CD4-positive, alpha-beta memory T cell (primary cell): ENCODE measurements around the gene CDCA7. TPM values are rescaled to one million over a fixed set of nuclear protein-coding genes. Genes with fewer than 3 reads are reported as not detected.
"Not testable (repeated sequence)": the region's sequence is repeated elsewhere in the genome, so short reads cannot be mapped to it uniquely, and the experiment has no call there.

Experiments
- CTCF ChIA-PET: fragments of 350-600 bp; sonication (Branson Sonifier 250); formaldehyde crosslinking; loops from one replicate; lab custom pipeline; 2021; ENCODE audit warnings: inconsistent platforms; ENCODE audit not compliant: partially characterized antibody; lab: Charles Lee
- POLR2A ChIA-PET: fragments of 350-600 bp; sonication (Branson Sonifier 250); formaldehyde crosslinking; loops from one replicate; lab custom pipeline; 2021; ENCODE audit not compliant: partially characterized antibody; lab: Charles Lee
- DNase-seq, 5 donors: peaks; one replicate each; pipeline versions ENCODE4 v3.0.0 to v3.0.0-alpha.2; 2020 to 2022; ENCODE audit warnings: mixed read lengths in 1 of 5
- H3K27ac ChIP-seq: one replicate; pipeline ENCODE4 v1.7.0; 2013; ENCODE audit warnings: low read depth, low read length
- H3K27me3 ChIP-seq: 2 replicates; pipeline ENCODE4 v1.7.0; 2013; ENCODE audit warnings: mild to moderate bottlenecking, low read length, moderate library complexity; ENCODE audit not compliant: insufficient read depth
- H3K36me3 ChIP-seq: 2 replicates; pipeline ENCODE4 v1.7.0; 2013; ENCODE audit warnings: mild to moderate bottlenecking, low read length, moderate library complexity; ENCODE audit not compliant: insufficient read depth
- H3K4me1 ChIP-seq: 2 replicates; pipeline ENCODE4 v1.7.0; 2013; ENCODE audit warnings: mild to moderate bottlenecking, low read length, moderate library complexity; ENCODE audit not compliant: insufficient read depth
- H3K4me3 ChIP-seq, 2 donors: one replicate each; pipeline ENCODE4 v1.7.0; 2013; ENCODE audit warnings: low read length in 2 of 2, mild to moderate bottlenecking in 1 of 2
- H3K9me3 ChIP-seq, 2 donors: one replicate each; pipeline ENCODE4 v1.7.0; 2013; ENCODE audit warnings: low read length in 2 of 2, control low read depth in 1 of 2; ENCODE audit not compliant: control insufficient read depth in 1 of 2
- H3K27ac Mint-ChIP-seq, 7 donors: one replicate each; pipeline ENCODE4 v1.8.0; 2020 to 2021; ENCODE audit warnings: mixed read lengths in 7 of 7, mild to moderate bottlenecking in 6 of 7, inconsistent platforms in 3 of 7, moderate library complexity in 3 of 7
- H3K27me3 Mint-ChIP-seq, 2 donors: one replicate each; pipeline ENCODE4 v1.8.0; 2020 to 2021; ENCODE audit warnings: mixed read lengths in 2 of 2
- H3K36me3 Mint-ChIP-seq, 2 donors: one replicate each; pipeline ENCODE4 v1.8.0; 2020 to 2021; ENCODE audit warnings: mixed read lengths in 2 of 2, inconsistent platforms in 1 of 2, mild to moderate bottlenecking in 1 of 2
- H3K4me1 Mint-ChIP-seq, 4 donors: one replicate each; pipeline ENCODE4 v1.8.0; 2020 to 2021; ENCODE audit warnings: mixed read lengths in 4 of 4, mild to moderate bottlenecking in 1 of 4
- H3K4me3 Mint-ChIP-seq, 8 donors: one replicate each; pipeline ENCODE4 v1.8.0; 2020 to 2021; ENCODE audit warnings: mixed read lengths in 8 of 8, mild to moderate bottlenecking in 7 of 8, moderate library complexity in 6 of 8, inconsistent platforms in 3 of 8
- H3K9me3 Mint-ChIP-seq, 8 donors: one replicate each; pipeline ENCODE4 v1.8.0; 2020 to 2021; ENCODE audit warnings: mixed read lengths in 8 of 8, mild to moderate bottlenecking in 5 of 8, inconsistent platforms in 3 of 8, moderate library complexity in 1 of 8
- intact Hi-C: fragments of 100-400 bp; cut with micrococcal nuclease; formaldehyde crosslinking; loops from one replicate; pipeline ENCODE4 v1.15.1; 2023
- polyA plus RNA-seq, 2 donors: library from polyadenylated mRNA; unstranded; fragments of 300-500 nt; fragmentation: Illumina TruSeq; gene quantifications; one replicate each; pipeline ENCODE4 v1.2.3, GENCODE V29; 2021
- total RNA-seq, 2 experiments: library from RNA; stranded (reverse); gene quantifications; one replicate each; pipeline ENCODE4 v1.2.3, GENCODE V29; 2021

Gene CDCA7
- total and polyA plus RNA-seq, 4 experiments from 2014 or later = 2.0 to 3.9 (median 2.5) TPM

- H3K9me3 ChIP-seq = no peaks in the 10 kb centered on the region
- H3K9me3 Mint-ChIP-seq = no peaks in the 10 kb centered on the region
- no peaks in the 10 kb centered on the region for H3K36me3 Mint-ChIP-seq
- no peaks in the 10 kb centered on the region for H3K4me1 ChIP-seq
- H3K4me3 Mint-ChIP-seq = no peak overlapping the region
- no peak overlapping the region for H3K4me3 ChIP-seq
- no peak overlapping the region for H3K27ac ChIP-seq
- CTCF ChIA-PET = interaction anchor here (0.7 to 1.5 kb wide), 3 partner anchors 10 to 929 kb away, joined by 3 to 6 read pairs (median 4); no protein-coding TSS in a partner anchor
- H3K27me3 ChIP-seq = no peaks in the 10 kb centered on the region
- H3K27me3 Mint-ChIP-seq = peaks cover 15 to 18% of the 10 kb centered on the region in 2 donors
- POLR2A ChIA-PET = no interaction called here
- no peak for DNase-seq
- no peak overlapping the region for H3K27ac Mint-ChIP-seq
- no peaks in the 10 kb centered on the region for H3K36me3 ChIP-seq
- H3K4me1 Mint-ChIP-seq = no peaks in the 10 kb centered on the region
- intact Hi-C loops = no loop called here
Measured at GRCh38 chr2:173412628-173413027, 58.0 kb downstream of the CDCA7 start.

GRCh38 chr2:173414823-173415322 lies 60.2 kb downstream of the CDCA7 start:
- ChIA-PET POLR2A (no interaction called here), CTCF (interaction anchor here (1.9 kb wide), 1 partner anchor 12 kb away, joined by 9 read pairs; no protein-coding TSS in a partner anchor)
- no peaks in the 10 kb centered on the region for H3K36me3 ChIP-seq
- Mint-ChIP-seq H3K36me3 (no peaks in the 10 kb centered on the region), H3K4me1 (no peaks in the 10 kb centered on the region), H3K4me3 (no peak overlapping the region), H3K27ac (no peak overlapping the region), H3K27me3 (peaks cover 17 to 18% of the 10 kb centered on the region in 2 donors), H3K9me3 (no peaks in the 10 kb centered on the region)
- no peaks in the 10 kb centered on the region for H3K27me3 ChIP-seq
- no peak overlapping the region for H3K27ac ChIP-seq
- intact Hi-C loops = no loop called here
- H3K4me1 ChIP-seq = no peaks in the 10 kb centered on the region
- no peaks in the 10 kb centered on the region for H3K9me3 ChIP-seq
- no peak overlapping the region for H3K4me3 ChIP-seq
- no peak for DNase-seq

- H3K27me3 ChIP-seq = no peaks in the 10 kb centered on the region
Measured at GRCh38 chr2:173415431-173416381, 61.0 kb downstream of the CDCA7 start.

GRCh38 chr2:173416415-173417152 lies 61.9 kb downstream of the CDCA7 start:
- H3K9me3 Mint-ChIP-seq, H3K36me3 ChIP-seq, H3K36me3 Mint-ChIP-seq, H3K4me1 ChIP-seq, H3K4me3 Mint-ChIP-seq, H3K4me3 ChIP-seq, H3K27me3 ChIP-seq, DNase-seq, H3K9me3 ChIP-seq, H3K4me1 Mint-ChIP-seq, H3K27ac ChIP-seq, intact Hi-C loops, POLR2A ChIA-PET, H3K27ac Mint-ChIP-seq: not testable (repeated sequence)
- peaks cover 20 to 26% of the 10 kb centered on the region in 2 donors for H3K27me3 Mint-ChIP-seq
- CTCF ChIA-PET = interaction anchor here (1.9 kb wide), 1 partner anchor 14 kb away, joined by 9 read pairs; no protein-coding TSS in a partner anchor

More at GRCh38 chr2:173415431-173416381, 61.0 kb downstream of the CDCA7 start:
- H3K27ac Mint-ChIP-seq = no peak overlapping the region
- H3K27me3 Mint-ChIP-seq = peaks cover 18% of the 10 kb centered on the region in 2 donors
- no peak overlapping the region for H3K27ac ChIP-seq
- DNase-seq = no peak
- H3K9me3 Mint-ChIP-seq = no peaks in the 10 kb centered on the region
- H3K4me1 ChIP-seq = no peaks in the 10 kb centered on the region
- H3K4me3 Mint-ChIP-seq = no peak overlapping the region
- no peak overlapping the region for H3K4me3 ChIP-seq
- intact Hi-C loops = no loop called here
- ChIA-PET CTCF (interaction anchor here (1.9 kb wide), 1 partner anchor 13 kb away, joined by 9 read pairs; no protein-coding TSS in a partner anchor), POLR2A (no interaction called here)
- no peaks in the 10 kb centered on the region for H3K36me3 ChIP-seq
- no peaks in the 10 kb centered on the region for H3K4me1 Mint-ChIP-seq
- H3K36me3 Mint-ChIP-seq = no peaks in the 10 kb centered on the region
- H3K9me3 ChIP-seq = no peaks in the 10 kb centered on the region

GRCh38 chr2:173417341-173417740 lies 62.7 kb downstream of the CDCA7 start:
- H3K4me3 Mint-ChIP-seq = no peak overlapping the region
- H3K4me1 ChIP-seq = no peaks in the 10 kb centered on the region
- intact Hi-C loops = no loop called here

GRCh38 chr2:173417802-173418201 lies 63.1 kb downstream of the CDCA7 start:
- ChIA-PET CTCF (interaction anchor here (1.2 kb wide), 1 partner anchor 15 kb away, joined by 3 read pairs; no protein-coding TSS in a partner anchor), POLR2A (no interaction called here)
- H3K4me1 ChIP-seq = no peaks in the 10 kb centered on the region
- H3K27me3 Mint-ChIP-seq = peaks cover 22 to 33% of the 10 kb centered on the region in 2 donors
- H3K4me1 Mint-ChIP-seq = no peaks in the 10 kb centered on the region
- no peak overlapping the region for H3K27ac ChIP-seq
- no peak overlapping the region for H3K4me3 ChIP-seq
- intact Hi-C loops = no loop called here
- no peaks in the 10 kb centered on the region for H3K27me3 ChIP-seq
- no peaks in the 10 kb centered on the region for H3K9me3 ChIP-seq
- no peak overlapping the region for H3K27ac Mint-ChIP-seq
- no peak for DNase-seq
- no peaks in the 10 kb centered on the region for H3K36me3 Mint-ChIP-seq
- H3K4me3 Mint-ChIP-seq = no peak overlapping the region
- peaks cover 0 to 1% (median 0%) of the 10 kb centered on the region in 8 donors for H3K9me3 Mint-ChIP-seq
- H3K36me3 ChIP-seq = no peaks in the 10 kb centered on the region

More at GRCh38 chr2:173417341-173417740, 62.7 kb downstream of the CDCA7 start:
- H3K36me3 ChIP-seq = no peaks in the 10 kb centered on the region
- no peaks in the 10 kb centered on the region for H3K9me3 ChIP-seq
- no peak overlapping the region for H3K27ac ChIP-seq
- DNase-seq = no peak
- POLR2A ChIA-PET = no interaction called here
- Mint-ChIP-seq H3K4me1 (no peaks in the 10 kb centered on the region), H3K9me3 (peaks cover 0 to 1% (median 0%) of the 10 kb centered on the region in 8 donors), H3K27ac (peak overlapping the region in 1 of 7 donors; percentile 9), H3K36me3 (no peaks in the 10 kb centered on the region), H3K27me3 (peaks cover 24 to 32% of the 10 kb centered on the region in 2 donors)
- no peak overlapping the region for H3K4me3 ChIP-seq
- CTCF ChIA-PET = no interaction called here
- H3K27me3 ChIP-seq = no peaks in the 10 kb centered on the region
